GM21526 (cell line): ENCODE results near the gene ZFAND2B.
A peak's percentile ranks its signal among the peaks of the same experiment; 100 is the strongest.

Source experiments
- ATAC-seq: cut with Tn5 transposase; IDR thresholded peaks from one replicate; pipeline ENCODE4 v1.9.1; 2021; ENCODE audit warnings: moderate library complexity; ENCODE audit not compliant: unreplicated experiment, low FRiP score

Gene ZFAND2B

GRCh38 chr2:219175486-219175885 is 31.1 kb upstream of the ZFAND2B start:
- ATAC-seq, result no peak

- ATAC-seq, result peak; percentile 17
Measured at GRCh38 chr2:219175928-219176817, 30.4 kb upstream of the ZFAND2B start.

GRCh38 chr2:219176818-219177551 is 29.6 kb upstream of the ZFAND2B start, which contains the start of gene CNPPD1:
TSS of gene CNPPD1 (minus strand) at chr2:219176925. CDS start at chr2:219176828, 97 bp downstream.
- peak; percentile 58 for ATAC-seq

GRCh38 chr2:219177552-219178376 is 28.8 kb upstream of the ZFAND2B start, which contains the start of gene RETREG2:
TSS of gene RETREG2 (plus strand) at chr2:219178275. CDS start at chr2:219178353, 78 bp downstream.
- ATAC-seq, result peak; percentile 30

GRCh38 chr2:219178377-219179175 is 28.0 kb upstream of the ZFAND2B start:
- peak; percentile 26 for ATAC-seq

GRCh38 chr2:219179601-219180465 is 26.7 kb upstream of the ZFAND2B start:
- ATAC-seq, result no peak

- ATAC-seq, result no peak
Measured at GRCh38 chr2:219180961-219181360, 25.6 kb upstream of the ZFAND2B start.

- ATAC-seq, result no peak
Measured at GRCh38 chr2:219181531-219181930, 25.1 kb upstream of the ZFAND2B start.

GRCh38 chr2:219182331-219183150 is 24.0 kb upstream of the ZFAND2B start:
- ATAC-seq, result no peak

GRCh38 chr2:219183151-219183772 is 23.3 kb upstream of the ZFAND2B start:
- no peak for ATAC-seq

- ATAC-seq, result no peak
Measured at GRCh38 chr2:219184121-219184520, 22.5 kb upstream of the ZFAND2B start.

GRCh38 chr2:219186754-219187456 is 19.7 kb upstream of the ZFAND2B start:
- no peak for ATAC-seq

GRCh38 chr2:219197388-219197787 is 9.2 kb upstream of the ZFAND2B start:
- ATAC-seq, result no peak

GRCh38 chr2:219198974-219199373 is 7.6 kb upstream of the ZFAND2B start:
- no peak for ATAC-seq

- no peak for ATAC-seq
Measured at GRCh38 chr2:219199470-219200211, 6.9 kb upstream of the ZFAND2B start.
